Prostate gland (tissue), 2 donors: ENCODE results near the gene CCDC28B. TPM values are rescaled to one million over a fixed set of nuclear protein-coding genes. Genes with fewer than 3 reads are reported as not detected.

Source experiments
- DNase-seq: peaks from one replicate; pipeline ENCODE4 v3.0.0-alpha.2; 2019; ENCODE audit warnings: low spot score
- H3K27ac ChIP-seq, 2 donors: fragments of 200-600 bp; sonication (generic); 2 replicates each; pipeline ENCODE4 v1.5.1; 2017 to 2019
- H3K27me3 ChIP-seq: fragments of 200-600 bp; sonication (generic); replicated peaks from 2 replicates; pipeline ENCODE4 v1.5.1; 2019; ENCODE audit not compliant: insufficient read depth
- H3K36me3 ChIP-seq, 2 donors: fragments of 200-600 bp; sonication (generic); 1 replicate in 1 of 2; 2 replicates in 1 of 2; pipeline versions ENCODE4 v1.5.1 to v1.8.1; 2017 to 2019
- H3K4me1 ChIP-seq: fragments of 200-600 bp; sonication (generic); replicated peaks from 2 replicates; pipeline ENCODE4 v1.5.1; 2019
- H3K4me3 ChIP-seq, 2 donors: fragments of 200-600 bp; sonication (generic); 2 replicates each; pipeline ENCODE4 v1.5.1; 2017 to 2019
- H3K9me3 ChIP-seq: fragments of 200-600 bp; sonication (generic); 2 replicates; pipeline ENCODE4 v1.5.1; 2017
- CTCF ChIP-seq, 4 experiments: fragments of 200-600 bp in 2 of 4; fragments of 450-650 bp in 2 of 4; sonication (generic) in 2 of 4; IDR thresholded peaks; 1 replicate in 3 of 4; 2 replicates in 1 of 4; pipeline ENCODE4 v1.5.1; 2016 to 2019; ENCODE audit warnings: antibody characterized with exemption in 4 of 4, mild to moderate bottlenecking in 2 of 4, moderate library complexity in 2 of 4
- POLR2A ChIP-seq: fragments of 450-650 bp; IDR thresholded peaks from one replicate; pipeline ENCODE4 v1.6.1; 2016; ENCODE audit warnings: antibody characterized with exemption, mild to moderate bottlenecking
- POLR2AphosphoS5 ChIP-seq: sonication (generic); formaldehyde crosslinking; IDR thresholded peaks from one replicate; pipeline ENCODE4 v1.6.1; 2017; ENCODE audit warnings: antibody characterized with exemption
- WGBS: methylation state at CpG from one replicate; pipeline ENCODE4 v1.1.5; 2018; 5-methylcytosine and 5-hydroxymethylcytosine counted together
- intact Hi-C: fragments of 100-400 bp; cut with DNase I; formaldehyde crosslinking; loops from one replicate; pipeline ENCODE4 v1.14.2; 2022
- total RNA-seq, 2 donors: library from RNA; depleted of rRNA; stranded (reverse); fragments of >200 nt; gene quantifications; one replicate each; pipeline ENCODE4 v1.1.0, GENCODE V29; 2016

Gene CCDC28B
- total RNA-seq, 2 donors from 2014 or later = 2.9 to 85.5 TPM

GRCh38 chr1:32180186-32181060 is 20.0 kb upstream of the CCDC28B start:
- no peaks in the 10 kb centered on the region for H3K9me3 ChIP-seq
- peak; percentile 31 for DNase-seq
- no peaks in the 10 kb centered on the region for H3K4me1 ChIP-seq
- whole genome bisulfite sequencing = 3% methylated on average over 35 of the region's 36 CpGs
- no peaks in the 10 kb centered on the region for H3K36me3 ChIP-seq
- no peaks in the 10 kb centered on the region for H3K27me3 ChIP-seq
- intact Hi-C loops = loop anchor here (5.0 kb wide), 1 partner anchor 62 kb away; no protein-coding TSS in a partner anchor
- TF ChIP-seq CTCF (IDR thresholded peaks at IDR 0.05) (no peak), POLR2AphosphoS5 (no peak), POLR2A (no peak)
- H3K27ac ChIP-seq = peak overlapping the region; percentile 87 to 89
- peak overlapping the region; percentile 57 to 59 for H3K4me3 ChIP-seq

- Histone ChIP-seq H3K4me1 (no peaks in the 10 kb centered on the region), H3K4me3 (peak overlapping the region in 1 of 2 donors; percentile 59), H3K9me3 (no peaks in the 10 kb centered on the region), H3K36me3 (no peaks in the 10 kb centered on the region), H3K27ac (peak overlapping the region in 1 of 2 donors; percentile 87), H3K27me3 (no peaks in the 10 kb centered on the region)
- DNase-seq = no peak
- WGBS = 60% methylated on average over 9 of the region's 9 CpGs
- intact Hi-C loops = loop anchor here (5.0 kb wide), 1 partner anchor 61 kb away; no protein-coding TSS in a partner anchor
- TF ChIP-seq CTCF (IDR thresholded peaks at IDR 0.05) (no peak), POLR2A (no peak)
These were observed 19.3 kb upstream of the CCDC28B start for GRCh38 chr1:32181065-32181464.

DNA sequence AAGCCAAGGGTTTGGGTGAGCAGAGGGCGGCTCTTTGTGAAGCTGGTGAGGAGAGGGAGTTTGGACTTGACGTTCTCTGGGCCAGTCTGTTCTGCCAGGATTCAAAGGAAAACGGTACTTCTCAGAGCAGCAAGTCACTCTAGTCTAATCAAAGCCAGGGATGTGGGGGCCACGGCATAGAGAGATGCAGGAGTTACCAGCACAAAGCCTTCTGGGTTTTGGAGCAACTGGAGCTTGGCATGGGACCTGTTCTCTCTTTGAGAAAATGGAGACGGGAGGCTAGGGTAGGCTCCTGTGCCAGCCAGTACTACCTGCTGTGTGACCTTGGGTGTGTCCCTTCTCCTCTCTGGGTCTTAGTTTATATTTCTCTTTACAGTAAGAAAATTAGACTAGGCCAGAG is 18.8 kb upstream of the CCDC28B start:
- intact Hi-C loops = loop anchor here (5.0 kb wide), 1 partner anchor 61 kb away; no protein-coding TSS in a partner anchor
- H3K9me3 ChIP-seq = no peaks in the 10 kb centered on the region
- H3K27ac ChIP-seq = no peak overlapping the region
- H3K36me3 ChIP-seq = no peaks in the 10 kb centered on the region
- no peaks in the 10 kb centered on the region for H3K27me3 ChIP-seq
- WGBS = 63% methylated on average over 5 of the region's 5 CpGs
- H3K4me1 ChIP-seq = no peaks in the 10 kb centered on the region
- no peak for DNase-seq
- no peak overlapping the region for H3K4me3 ChIP-seq
- no peak for TF ChIP-seq POLR2A
- TF ChIP-seq CTCF (IDR thresholded peaks at IDR 0.05) = no peak
- TF ChIP-seq POLR2AphosphoS5 = no peak

- Histone ChIP-seq H3K4me3 (no peak overlapping the region), H3K27ac (no peak overlapping the region), H3K36me3 (no peaks in the 10 kb centered on the region)
These were observed 18.3 kb upstream of the CCDC28B start for GRCh38 chr1:32182060-32182459.

DNA sequence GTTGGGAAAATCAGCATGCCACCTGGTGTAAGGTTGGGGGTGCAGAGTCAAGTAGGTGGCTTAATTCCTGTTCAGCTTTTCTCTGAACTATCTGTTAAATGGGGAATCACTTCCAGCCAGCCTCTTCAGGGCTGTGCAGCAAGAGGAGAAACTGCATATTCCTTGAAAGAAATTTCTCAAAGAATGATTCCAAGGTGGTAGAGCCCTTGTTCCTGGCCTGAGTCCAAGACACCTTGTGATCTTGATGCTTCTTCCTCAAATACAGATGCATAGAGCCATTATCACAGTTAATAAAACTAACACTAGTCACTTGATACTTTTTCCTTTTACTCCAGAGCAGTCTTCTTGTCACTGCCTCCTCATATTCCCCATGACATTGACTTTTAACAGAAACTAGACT is 15.7 kb upstream of the CCDC28B start:
- Histone ChIP-seq H3K27me3 (no peaks in the 10 kb centered on the region), H3K4me1 (no peaks in the 10 kb centered on the region), H3K36me3 (peaks cover 0 to 23% of the 10 kb centered on the region in 2 donors), H3K27ac (no peak overlapping the region), H3K4me3 (no peak overlapping the region), H3K9me3 (no peaks in the 10 kb centered on the region)
- TF ChIP-seq POLR2A (no peak), POLR2AphosphoS5 (no peak), CTCF (IDR thresholded peaks at IDR 0.05) (no peak)
- intact Hi-C loops = loop anchor here (5.0 kb wide), 1 partner anchor 58 kb away; no protein-coding TSS in a partner anchor
- no peak for DNase-seq

More at GRCh38 chr1:32182060-32182459, 18.3 kb upstream of the CCDC28B start:
- intact Hi-C loops = loop anchor here (5.0 kb wide), 1 partner anchor 60 kb away; no protein-coding TSS in a partner anchor
- H3K9me3 ChIP-seq = no peaks in the 10 kb centered on the region
- DNase-seq = no peak
- TF ChIP-seq POLR2A (no peak), POLR2AphosphoS5 (no peak)
- WGBS = 79% methylated on average over 6 of the region's 6 CpGs
- no peaks in the 10 kb centered on the region for H3K4me1 ChIP-seq
- no peaks in the 10 kb centered on the region for H3K27me3 ChIP-seq
